Mucosa of rectum (tissue), 2 donors: ENCODE measurements around the gene CCL26.
A peak's percentile ranks its signal among the peaks of the same experiment; 100 is the strongest.

Experiments used
- H3K27ac ChIP-seq, 2 donors: one replicate each; pipeline ENCODE4 v1.7.0; 2013; ENCODE audit warnings: inconsistent platforms in 2 of 2, low read depth in 2 of 2, low read length in 2 of 2
- H3K27me3 ChIP-seq, 2 donors: one replicate each; pipeline ENCODE4 v1.7.0; 2013; ENCODE audit warnings: low read length in 2 of 2; ENCODE audit not compliant: control insufficient read depth in 2 of 2, insufficient read depth in 2 of 2
- H3K36me3 ChIP-seq, 2 donors: one replicate each; pipeline ENCODE4 v1.7.0; 2013; ENCODE audit warnings: low read length in 2 of 2; ENCODE audit not compliant: control insufficient read depth in 2 of 2, insufficient read depth in 2 of 2
- H3K4me1 ChIP-seq, 2 donors: one replicate each; pipeline ENCODE4 v1.7.0; 2013; ENCODE audit warnings: low read length in 2 of 2, mild to moderate bottlenecking in 1 of 2; ENCODE audit not compliant: control insufficient read depth in 2 of 2, insufficient read depth in 2 of 2
- H3K4me3 ChIP-seq, 2 donors: one replicate each; pipeline ENCODE4 v1.7.0; 2013; ENCODE audit warnings: low read length in 2 of 2
- H3K9ac ChIP-seq, 2 donors: one replicate each; pipeline ENCODE4 v1.7.0; 2013; ENCODE audit warnings: low read length in 2 of 2, low read depth in 1 of 2, mild to moderate bottlenecking in 1 of 2
- H3K9me3 ChIP-seq, 2 donors: one replicate each; pipeline ENCODE4 v1.7.0; 2013; ENCODE audit warnings: low read length in 2 of 2; ENCODE audit not compliant: control insufficient read depth in 2 of 2
- donor health status: healthy.
- donor health status: Normal muscosa, but diverticular disease.

CCL26 gene

GRCh38 chr7:75739796-75740672 lies 32.0 kb downstream of the CCL26 start:
- Histone ChIP-seq H3K36me3 (no peaks in the 10 kb centered on the region), H3K9ac (peak overlapping the region; percentile 56 to 64), H3K9me3 (no peaks in the 10 kb centered on the region), H3K4me1 (peaks cover 13 to 19% of the 10 kb centered on the region in 2 donors), H3K27ac (peak overlapping the region; percentile 76 to 86), H3K27me3 (no peaks in the 10 kb centered on the region), H3K4me3 (peak overlapping the region; percentile 78 to 80)

GRCh38 chr7:75738975-75739795 lies 32.8 kb downstream of the CCL26 start:
- peak overlapping the region; percentile 76 to 86 for H3K27ac ChIP-seq
- no peaks in the 10 kb centered on the region for H3K9me3 ChIP-seq
- peak overlapping the region; percentile 70 to 80 for H3K9ac ChIP-seq
- no peaks in the 10 kb centered on the region for H3K36me3 ChIP-seq
- H3K27me3 ChIP-seq, result no peaks in the 10 kb centered on the region
- H3K4me1 ChIP-seq, result peaks cover 13 to 19% of the 10 kb centered on the region in 2 donors
- peak overlapping the region; percentile 83 to 84 for H3K4me3 ChIP-seq

DNA sequence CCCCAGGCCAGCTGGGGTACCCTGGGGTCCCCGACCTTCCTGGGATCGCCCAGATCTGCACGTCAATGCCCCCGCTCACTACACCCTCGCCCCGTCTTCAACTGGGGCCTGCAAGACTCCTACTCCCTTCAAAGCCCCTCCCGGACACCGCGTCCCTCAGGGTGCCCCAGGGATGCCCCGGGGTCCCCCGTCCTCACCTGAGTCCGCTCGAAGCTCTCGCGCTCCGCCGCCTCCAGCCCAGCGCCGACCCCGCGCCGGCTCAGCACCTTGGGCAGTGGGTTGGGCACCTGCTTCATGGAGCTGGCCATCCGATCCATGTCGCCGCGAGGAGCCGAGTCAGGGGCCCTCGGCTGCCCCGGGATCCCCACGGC lies 33.4 kb downstream of the CCL26 start, which contains the start of gene HIP1:
HIP1 (minus strand) TSS at position 338 of the 371 bp plus-strand sequence; CDS start at position 317, 21 bp downstream.
- H3K27ac ChIP-seq, result peak within 1 kb of the TSS; percentile 76 to 86
- H3K36me3 ChIP-seq, result no peaks in the 10 kb centered on the region
- no peaks in the 10 kb centered on the region for H3K9me3 ChIP-seq
- peak within 1 kb of the TSS; percentile 83 to 84 for H3K4me3 ChIP-seq
- peak within 1 kb of the TSS; percentile 70 to 80 for H3K9ac ChIP-seq
- H3K4me1 ChIP-seq, result peaks cover 13 to 19% of the 10 kb centered on the region in 2 donors
- H3K27me3 ChIP-seq, result no peaks in the 10 kb centered on the region

DNA sequence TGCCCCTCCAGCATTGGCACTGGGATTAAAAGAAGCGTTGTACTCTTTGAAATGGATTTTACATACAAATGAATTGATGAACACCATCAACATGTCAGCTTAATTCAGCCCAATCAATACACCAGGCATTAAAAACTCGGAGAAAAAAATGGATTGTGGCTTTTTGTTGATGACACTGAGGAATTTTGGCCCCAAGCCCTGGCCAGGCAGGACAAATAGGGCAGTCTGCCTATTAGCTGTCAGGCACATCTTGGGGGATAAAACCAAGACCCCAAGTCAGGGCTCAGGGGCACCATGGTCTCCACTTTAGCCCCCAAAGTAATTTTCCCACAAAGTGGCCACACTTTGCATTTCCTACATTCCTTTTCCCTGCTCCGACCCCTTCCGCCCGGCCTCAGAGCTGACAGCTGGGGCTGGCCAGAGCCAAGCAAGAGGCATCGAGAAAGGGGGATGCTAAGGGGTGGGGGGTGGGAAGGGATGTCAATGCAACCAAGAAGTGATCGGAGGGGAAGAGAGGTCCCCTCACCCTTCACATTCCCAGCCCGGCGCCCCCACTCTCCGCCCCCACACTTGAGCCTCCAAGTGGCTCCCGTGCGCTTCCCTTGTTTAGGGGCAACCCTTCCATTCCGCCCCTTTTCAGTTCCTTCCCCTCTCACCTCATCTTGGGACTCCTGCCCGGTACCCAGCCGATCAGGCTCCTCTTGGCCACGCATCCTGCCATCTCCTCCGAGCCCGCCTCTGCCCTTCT lies 34.0 kb downstream of the CCL26 start:
- Histone ChIP-seq H3K4me1 (peaks cover 10 to 19% of the 10 kb centered on the region in 2 donors), H3K4me3 (peak overlapping the region; percentile 83 to 84), H3K36me3 (no peaks in the 10 kb centered on the region), H3K9me3 (no peaks in the 10 kb centered on the region), H3K27me3 (no peaks in the 10 kb centered on the region), H3K27ac (peak overlapping the region; percentile 52 to 75), H3K9ac (peak overlapping the region; percentile 70 to 80)

- Histone ChIP-seq H3K4me3 (no peak overlapping the region), H3K27ac (no peak overlapping the region), H3K4me1 (peaks cover 10 to 15% of the 10 kb centered on the region in 2 donors), H3K36me3 (no peaks in the 10 kb centered on the region), H3K27me3 (no peaks in the 10 kb centered on the region), H3K9me3 (no peaks in the 10 kb centered on the region), H3K9ac (no peak overlapping the region)
These were observed 36.2 kb downstream of the CCL26 start for GRCh38 chr7:75735581-75736350.

GRCh38 chr7:75734586-75735458 lies 37.2 kb downstream of the CCL26 start:
- Histone ChIP-seq H3K4me3 (no peak overlapping the region), H3K4me1 (peaks cover 10 to 15% of the 10 kb centered on the region in 2 donors), H3K27me3 (no peaks in the 10 kb centered on the region), H3K27ac (no peak overlapping the region), H3K9me3 (no peaks in the 10 kb centered on the region), H3K36me3 (no peaks in the 10 kb centered on the region), H3K9ac (no peak overlapping the region)

DNA sequence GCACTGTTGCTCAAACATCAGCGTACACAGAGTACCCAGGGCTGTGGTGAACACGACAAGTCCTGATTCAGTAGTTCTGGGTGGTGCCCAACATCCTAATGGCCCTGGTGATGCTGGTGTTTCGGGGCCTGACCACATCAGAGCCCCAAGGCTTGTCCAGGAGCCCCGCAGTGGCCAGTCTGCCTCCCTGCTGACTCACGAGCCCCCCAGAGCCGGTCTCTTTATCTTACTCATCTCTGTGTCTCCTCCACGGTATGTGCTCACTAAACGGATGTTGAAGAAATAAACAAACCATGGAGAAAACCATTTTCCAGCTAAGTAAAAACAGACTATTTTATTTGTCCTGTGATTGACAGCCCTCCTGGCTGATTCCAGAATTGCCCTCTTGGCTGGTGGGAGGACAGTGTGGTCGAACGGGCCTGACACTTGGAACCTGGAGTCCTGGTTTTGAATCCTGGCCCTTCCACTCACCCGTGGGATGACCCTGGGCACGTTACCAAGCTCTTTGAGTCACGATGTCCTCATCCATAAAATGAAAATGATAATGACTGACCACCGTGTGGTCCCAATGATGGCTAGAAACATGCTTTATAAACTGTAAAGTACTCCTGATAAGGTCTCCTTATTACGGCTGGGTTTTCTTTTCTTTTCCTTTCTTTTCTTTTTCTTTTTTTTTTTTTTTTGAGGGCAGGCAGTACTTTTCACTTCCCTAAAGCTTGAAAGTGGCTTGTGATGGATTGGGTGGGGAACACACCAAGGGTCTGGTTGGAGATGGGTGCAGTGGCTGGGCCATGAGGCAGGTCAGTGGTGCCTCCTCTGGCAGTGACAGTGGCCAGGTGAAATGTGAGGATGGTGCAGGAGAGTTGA lies 39.0 kb downstream of the CCL26 start:
- no peaks in the 10 kb centered on the region for H3K27me3 ChIP-seq
- H3K9ac ChIP-seq, result no peak overlapping the region
- no peaks in the 10 kb centered on the region for H3K9me3 ChIP-seq
- H3K4me1 ChIP-seq, result peaks cover 13 to 14% of the 10 kb centered on the region in 2 donors
- H3K36me3 ChIP-seq, result no peaks in the 10 kb centered on the region
- H3K4me3 ChIP-seq, result no peak overlapping the region
- H3K27ac ChIP-seq, result no peak overlapping the region

DNA sequence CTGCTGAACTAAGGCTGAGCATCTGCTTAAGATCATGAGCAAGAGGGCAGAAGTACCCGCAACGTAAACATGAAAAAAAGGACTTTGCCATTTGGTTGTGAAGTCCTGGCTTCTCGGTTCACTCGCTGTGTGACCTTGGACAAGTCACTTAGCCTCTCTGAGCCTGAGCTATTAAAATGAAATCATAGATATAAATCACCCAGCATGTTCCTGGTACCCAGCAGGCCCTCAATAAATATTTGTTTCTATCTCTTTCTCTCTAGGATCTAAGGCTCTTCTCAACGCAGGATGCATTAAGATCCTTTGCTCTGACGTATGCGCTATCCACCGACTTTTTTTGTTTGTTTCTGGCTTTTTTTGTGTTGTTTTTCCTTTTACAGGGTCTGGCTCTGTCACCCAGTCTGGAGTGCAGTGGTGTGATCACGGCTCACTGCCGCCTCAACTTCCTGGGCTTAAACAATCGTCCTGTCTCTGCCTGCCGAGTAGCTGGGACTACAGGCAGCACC lies 39.9 kb downstream of the CCL26 start:
- Histone ChIP-seq H3K4me1 (peaks cover 11 to 13% of the 10 kb centered on the region in 2 donors), H3K27ac (no peak overlapping the region)

More for the DNA sequence above, 39.9 kb downstream of the CCL26 start:
- no peaks in the 10 kb centered on the region for H3K9me3 ChIP-seq
- no peaks in the 10 kb centered on the region for H3K36me3 ChIP-seq
- no peak overlapping the region for H3K4me3 ChIP-seq
- no peak overlapping the region for H3K9ac ChIP-seq
- H3K27me3 ChIP-seq, result no peaks in the 10 kb centered on the region
